Skeletal muscle cell (primary cell): Measurements from ENCODE around the gene IGSF10.
A peak's percentile ranks its signal among the peaks of the same experiment; 100 is the strongest.

Experiments used
- DNase-seq: peaks from one replicate; pipeline ENCODE4 v3.0.0-alpha.2; 2010; ENCODE audit warnings: low read depth
- H3K4me3 ChIP-seq: 2 replicates; pipeline ENCODE4 v1.5.1; 2011; ENCODE audit warnings: low read depth, mild to moderate bottlenecking, control low read depth, low read length, moderate library complexity

Gene IGSF10

GRCh38 chr3:151468284-151468917 is 7.5 kb upstream of the IGSF10 start:
- DNase-seq = peak; percentile 5
- H3K4me3 ChIP-seq = no peak overlapping the region

GRCh38 chr3:151467069-151467468 is 6.2 kb upstream of the IGSF10 start:
- DNase-seq = no peak
- no peak overlapping the region for H3K4me3 ChIP-seq

DNA sequence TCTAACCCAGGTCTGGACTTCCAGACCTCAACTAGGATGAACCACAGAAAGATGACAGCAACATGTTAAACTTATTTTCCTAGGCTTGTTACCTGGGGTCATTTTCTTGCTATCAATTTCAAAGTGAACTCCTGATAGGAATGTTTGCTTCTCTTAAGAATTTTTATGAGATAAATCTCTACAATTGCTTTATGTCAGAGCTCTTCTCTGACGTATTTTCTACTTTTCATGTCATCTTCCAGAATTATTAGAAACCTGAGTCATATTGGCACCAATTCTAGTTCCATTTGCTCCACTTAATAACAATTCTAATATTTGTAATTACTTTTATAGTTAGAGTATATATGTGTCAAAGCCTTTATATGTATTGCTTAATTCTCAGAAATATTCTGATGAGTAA is 2.1 kb upstream of the IGSF10 start:
- no peak overlapping the region for H3K4me3 ChIP-seq
- no peak for DNase-seq

DNA sequence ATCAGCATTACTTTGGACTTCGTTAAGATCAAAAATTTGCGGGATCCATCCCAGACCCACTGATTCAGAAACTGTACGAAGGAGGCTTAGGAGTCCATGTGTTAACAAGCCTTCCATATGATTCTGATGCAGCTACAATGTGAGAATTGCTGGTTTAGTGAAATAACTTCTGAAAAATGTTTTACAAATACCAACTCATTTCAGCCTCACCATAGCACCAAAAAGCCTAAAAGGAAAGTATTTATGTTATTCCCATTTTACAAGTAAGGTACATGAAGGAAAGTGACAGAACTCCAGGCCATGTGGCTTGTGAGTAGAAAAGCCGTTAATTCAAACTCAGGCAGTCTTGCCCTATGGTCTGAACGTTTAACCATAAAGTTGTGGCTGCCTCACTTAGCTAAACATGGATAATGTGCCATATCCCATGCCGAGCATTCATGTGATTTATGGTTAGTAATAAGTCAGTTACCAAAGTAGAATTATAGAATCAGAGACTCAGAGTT is 1.5 kb upstream of the IGSF10 start:
- H3K4me3 ChIP-seq = no peak overlapping the region
- no peak for DNase-seq

DNA sequence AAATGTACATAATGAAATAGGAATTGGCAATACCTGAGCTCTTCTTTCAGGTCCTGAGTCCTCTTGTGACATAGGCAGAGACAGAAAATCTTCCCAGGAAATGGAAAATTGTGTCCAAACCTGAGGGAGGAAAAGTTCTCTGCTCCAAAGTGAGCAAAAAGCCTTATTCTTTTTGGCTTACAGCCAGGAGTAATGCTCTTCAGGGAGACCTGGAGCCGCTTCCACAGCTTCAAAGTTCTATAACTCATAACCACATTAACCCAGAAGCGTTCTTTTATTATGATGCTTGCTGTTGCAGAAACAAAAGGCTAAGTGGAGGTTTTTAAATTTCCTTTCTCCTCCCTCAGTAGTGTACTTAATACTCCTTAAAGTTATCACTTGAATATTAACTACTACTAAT is 633 bp downstream of the IGSF10 start:
- DNase-seq = peak; percentile 11
- peak overlapping the region; percentile 53 for H3K4me3 ChIP-seq

DNA sequence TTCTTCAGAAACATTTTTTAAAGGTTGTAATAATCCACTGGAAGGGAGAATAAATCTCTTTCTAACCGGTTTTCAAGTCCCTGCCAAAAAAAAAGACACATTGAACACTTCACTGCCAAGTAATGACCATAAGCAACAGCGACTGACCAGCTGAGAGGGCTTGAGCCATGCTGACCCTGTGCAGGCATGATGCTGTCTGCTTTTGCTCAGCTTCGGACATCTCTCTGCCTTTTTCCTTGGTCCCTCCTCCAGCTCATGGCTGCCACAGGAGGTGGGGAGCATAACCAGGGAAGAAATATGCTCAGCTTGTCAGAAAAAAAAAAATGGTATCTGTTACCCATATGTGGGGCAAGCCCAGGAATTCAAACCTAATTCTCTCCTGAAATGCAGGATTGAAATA is 1.5 kb downstream of the IGSF10 start:
- DNase-seq = no peak
- no peak overlapping the region for H3K4me3 ChIP-seq

DNA sequence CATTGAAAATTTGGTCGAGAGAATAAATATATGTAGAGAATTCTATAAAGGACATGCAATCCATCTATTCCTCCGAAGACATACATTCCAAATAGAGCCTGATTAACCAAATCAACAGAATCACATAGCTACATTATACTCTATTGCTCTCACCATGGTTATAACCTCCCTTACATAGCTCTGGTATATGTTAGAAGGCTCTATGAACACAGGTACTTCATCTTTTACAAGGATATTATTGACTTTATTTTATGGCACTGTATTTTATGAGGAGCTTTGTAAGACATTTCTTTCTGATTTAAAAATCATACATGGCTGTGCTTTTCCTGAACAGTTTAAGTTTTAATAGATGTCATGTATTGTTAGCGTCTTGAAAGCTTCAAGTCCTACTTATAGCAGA is 4.8 kb downstream of the IGSF10 start:
- no peak for DNase-seq
- H3K4me3 ChIP-seq = no peak overlapping the region

- no peak overlapping the region for H3K4me3 ChIP-seq
- no peak for DNase-seq
Measured at GRCh38 chr3:151452841-151453240, 8.0 kb downstream of the IGSF10 start.

GRCh38 chr3:151452368-151452767 is 8.5 kb downstream of the IGSF10 start:
- no peak overlapping the region for H3K4me3 ChIP-seq
- no peak for DNase-seq

- no peak overlapping the region for H3K4me3 ChIP-seq
- no peak for DNase-seq
Measured at GRCh38 chr3:151446002-151446340, 14.9 kb downstream of the IGSF10 start.

- peak; percentile 71 for DNase-seq
Measured at GRCh38 chr3:151445273-151446001, 15.4 kb downstream of the IGSF10 start.

DNA sequence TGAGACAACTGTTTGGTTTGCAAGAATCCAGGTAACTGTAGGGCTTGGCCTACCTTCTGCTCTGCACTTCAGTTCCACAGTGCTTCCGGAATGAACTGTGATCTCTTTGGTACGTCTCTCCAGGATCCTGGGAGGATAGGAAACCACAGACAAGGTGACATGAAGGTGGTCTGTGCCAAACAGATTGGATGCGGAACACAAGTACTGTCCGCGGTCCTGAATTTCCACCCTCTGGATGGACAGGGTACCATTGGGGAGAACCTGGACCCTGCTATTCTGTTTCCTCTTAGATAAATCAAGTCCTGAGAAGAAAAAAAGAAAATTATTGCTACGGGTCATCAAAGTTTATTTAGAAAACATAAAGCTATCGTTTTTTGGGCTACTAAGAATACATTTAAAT is 17.3 kb downstream of the IGSF10 start:
- H3K4me3 ChIP-seq = no peak overlapping the region

More at GRCh38 chr3:151445273-151446001, 15.4 kb downstream of the IGSF10 start:
- no peak overlapping the region for H3K4me3 ChIP-seq

GRCh38 chr3:151440940-151441339 is 19.9 kb downstream of the IGSF10 start:
- no peak for DNase-seq
- no peak overlapping the region for H3K4me3 ChIP-seq

More for the DNA sequence above, 17.3 kb downstream of the IGSF10 start:
- no peak for DNase-seq

DNA sequence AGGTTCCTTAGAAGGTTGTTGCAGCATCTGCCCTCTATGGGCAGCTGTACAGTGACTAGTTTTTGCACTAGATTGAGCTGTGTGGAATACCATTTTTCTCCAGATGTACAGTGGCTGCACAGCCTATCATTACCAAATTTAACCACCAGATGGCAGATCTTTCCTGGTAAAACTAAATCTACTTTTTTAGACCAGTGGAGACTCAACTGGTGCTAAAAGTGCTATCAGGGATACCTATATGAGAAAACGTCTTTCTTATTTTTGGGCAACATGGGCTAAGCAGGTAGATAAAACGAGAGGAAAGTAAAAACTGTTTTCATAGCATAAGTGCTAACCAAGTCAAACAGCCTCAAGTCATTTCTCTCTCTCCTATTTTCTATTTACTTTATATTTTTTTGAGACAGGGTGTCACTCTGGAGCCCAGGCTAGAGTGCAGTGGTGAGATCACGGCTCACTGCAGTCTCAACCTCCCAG is 21.2 kb downstream of the IGSF10 start:
- no peak overlapping the region for H3K4me3 ChIP-seq
- peak; percentile 26 for DNase-seq

GRCh38 chr3:151437906-151438305 is 23.0 kb downstream of the IGSF10 start:
- H3K4me3 ChIP-seq = no peak overlapping the region
- DNase-seq = no peak

DNA sequence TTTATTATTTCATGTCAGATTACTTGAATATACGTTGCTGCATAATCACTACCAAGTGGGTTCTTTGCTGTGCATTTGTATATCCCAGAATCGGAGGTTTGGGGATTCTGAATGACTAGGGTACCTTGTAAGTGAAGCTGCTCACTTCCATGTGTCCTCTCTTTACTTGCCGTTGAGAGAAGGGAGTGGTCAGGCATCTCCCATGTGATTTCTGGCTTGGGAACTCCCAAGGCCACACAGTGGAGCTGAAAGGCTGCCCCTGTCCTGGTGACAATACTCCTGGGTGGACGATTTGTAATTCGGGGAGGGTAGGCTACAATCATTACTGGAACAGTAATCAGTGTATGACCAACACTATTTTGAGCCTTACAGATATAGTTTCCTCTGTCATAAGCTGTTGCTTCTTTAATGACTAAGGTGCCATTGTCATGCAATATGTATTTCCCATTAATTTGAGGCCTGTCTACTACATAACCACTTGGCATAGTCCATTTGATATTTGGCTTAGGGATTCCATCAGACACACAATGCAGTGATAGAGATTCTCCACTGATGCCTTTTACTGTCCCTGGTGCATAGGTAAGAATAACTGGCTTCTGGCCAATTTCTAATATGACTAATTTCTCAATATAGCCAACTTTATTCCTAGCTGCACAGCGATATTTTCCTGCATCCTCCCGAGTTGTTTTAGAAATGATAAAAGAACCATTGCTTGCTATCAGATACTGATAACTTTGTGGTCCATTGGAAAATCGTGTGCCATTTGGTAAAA is 24.0 kb downstream of the IGSF10 start:
- H3K4me3 ChIP-seq = no peak overlapping the region
- DNase-seq = no peak

- DNase-seq = peak; percentile 82
- no peak overlapping the region for H3K4me3 ChIP-seq
Measured at GRCh38 chr3:151434151-151434890, 26.5 kb downstream of the IGSF10 start.

- no peak overlapping the region for H3K4me3 ChIP-seq
- no peak for DNase-seq
Measured at GRCh38 chr3:151432616-151433372, 28.1 kb downstream of the IGSF10 start.

DNA sequence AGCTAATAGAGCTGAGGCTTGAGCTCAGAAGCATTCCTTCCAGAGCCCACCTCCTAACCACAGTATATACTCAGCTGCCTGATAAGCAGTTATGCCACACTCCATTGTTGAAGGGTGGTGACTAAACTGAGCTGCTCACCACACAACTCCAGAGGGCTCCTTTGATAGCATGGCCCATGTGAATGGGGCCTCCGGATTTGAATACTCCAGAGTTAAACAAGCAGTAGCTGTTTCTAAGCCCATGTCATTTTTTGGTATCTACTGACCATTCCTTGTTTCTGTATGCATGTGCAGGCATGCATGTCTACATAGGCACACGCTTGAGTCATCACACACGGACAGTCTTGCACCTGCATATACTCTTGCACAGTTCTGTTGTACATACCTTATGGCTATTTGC is 28.9 kb downstream of the IGSF10 start:
- peak; percentile 77 for DNase-seq
- no peak overlapping the region for H3K4me3 ChIP-seq
